CD4-positive, alpha-beta T cell treated with Interleukin-17A for 1 hour (primary cell): ENCODE data around the gene GJB6.

Experiments used
- DNase-seq: peaks from one replicate; pipeline ENCODE4 v3.0.0-alpha.2; 2020

The GJB6 gene

DNA sequence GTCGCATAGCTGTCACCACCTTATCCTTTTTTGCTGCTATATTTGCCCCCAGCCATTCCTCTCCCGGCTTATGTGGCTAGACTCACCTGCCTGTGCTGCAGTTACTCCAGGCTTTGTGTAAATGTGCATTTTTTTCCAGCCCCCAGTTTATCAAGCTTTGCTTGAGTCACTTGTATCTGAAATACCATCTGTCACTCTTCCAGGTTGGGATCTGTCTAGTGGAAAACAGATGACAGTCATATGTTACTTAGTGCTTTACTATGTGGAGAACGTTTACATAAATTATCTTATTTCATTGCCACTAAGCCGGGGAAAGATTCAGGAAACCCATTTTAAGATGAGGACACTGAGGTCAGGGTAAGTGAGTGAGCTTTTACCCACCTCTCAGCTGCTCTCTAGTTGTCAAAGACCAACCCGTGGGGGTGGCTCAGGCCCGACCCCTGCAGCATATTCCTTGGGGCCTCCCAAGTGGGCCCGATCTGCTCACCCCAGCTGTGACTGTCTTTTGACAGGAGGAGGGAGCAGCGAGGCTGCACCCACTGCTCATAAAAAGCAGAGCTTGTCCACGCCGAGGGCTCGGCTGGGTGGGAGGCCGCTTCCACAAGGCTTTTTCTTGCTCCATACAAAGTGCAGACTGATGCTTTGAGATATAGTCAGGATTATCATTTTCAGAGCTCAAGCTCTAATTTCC lies 46.6 kb downstream of the GJB6 start:
- DNase-seq, result no peak

DNA sequence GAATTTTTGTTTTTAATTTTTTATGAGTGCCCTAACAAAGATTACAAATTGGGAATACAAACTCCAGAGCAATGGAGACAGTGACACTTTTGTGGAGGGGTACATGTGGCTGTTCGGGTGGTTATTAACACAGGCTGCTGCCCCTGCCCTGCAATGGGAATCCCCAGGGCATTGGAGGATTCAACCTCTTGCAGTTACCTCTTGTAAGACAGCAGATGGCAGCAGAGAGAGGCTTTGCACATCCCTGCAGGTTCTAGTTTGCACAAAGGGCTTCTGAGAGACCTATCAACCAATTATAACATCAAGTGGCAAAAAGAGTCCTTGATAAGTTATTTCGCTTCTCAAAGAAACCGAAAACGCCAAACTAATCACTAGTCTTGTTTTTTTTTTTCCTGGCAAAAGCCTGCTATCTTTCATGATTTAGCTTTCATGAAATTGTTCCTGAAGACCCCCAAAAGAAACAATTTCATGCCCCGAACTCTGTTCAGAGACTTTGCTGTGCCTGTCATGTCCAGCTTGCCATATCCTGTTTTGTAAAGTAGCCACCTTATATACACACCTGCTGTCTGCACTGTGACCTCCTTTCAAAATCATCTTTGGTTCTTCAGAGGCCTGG lies 49.8 kb downstream of the GJB6 start:
- DNase-seq, result peak; percentile 78

GRCh38 chr13:20181188-20181587 lies 50.9 kb downstream of the GJB6 start:
- no peak for DNase-seq

- DNase-seq, result no peak
These were observed 54.0 kb downstream of the GJB6 start for GRCh38 chr13:20178156-20178555.

GRCh38 chr13:20177049-20177831 lies 54.9 kb downstream of the GJB6 start:
- no peak for DNase-seq

DNA sequence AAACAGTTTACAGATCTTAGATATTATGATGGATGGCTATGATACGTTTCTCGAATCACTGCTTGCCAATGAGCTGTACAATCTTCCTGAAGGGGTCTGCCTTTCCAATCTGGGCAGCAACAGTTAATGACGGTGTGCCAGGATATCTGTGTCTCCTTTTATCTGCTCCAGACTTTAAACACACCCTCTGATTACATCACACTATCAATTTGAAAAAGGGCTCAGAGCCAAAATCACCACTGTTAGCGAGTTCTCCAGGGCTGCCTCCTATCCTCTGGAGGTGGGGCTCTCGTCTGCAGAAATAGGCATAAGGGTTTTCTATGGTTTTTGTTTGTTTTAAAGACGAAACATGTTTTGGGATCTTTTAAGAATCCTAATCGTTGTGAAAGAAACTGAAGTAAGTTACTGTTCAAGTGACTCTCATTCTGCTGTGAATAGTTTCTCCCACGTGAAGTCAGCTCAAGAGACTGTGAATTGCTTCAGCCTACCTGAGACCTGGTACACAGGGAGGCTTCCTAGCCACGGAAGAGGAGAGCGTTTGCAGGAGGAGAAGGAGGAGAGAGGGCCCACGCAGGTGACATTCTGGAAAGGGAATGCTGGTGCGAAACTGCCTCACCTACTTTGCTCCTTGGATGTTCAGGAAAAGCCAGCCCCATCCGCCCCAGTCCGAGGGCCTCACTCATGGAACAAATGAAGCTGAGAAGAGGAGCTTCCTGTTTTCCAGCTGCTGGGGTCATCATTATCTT lies 56.0 kb downstream of the GJB6 start:
- no peak for DNase-seq

DNA sequence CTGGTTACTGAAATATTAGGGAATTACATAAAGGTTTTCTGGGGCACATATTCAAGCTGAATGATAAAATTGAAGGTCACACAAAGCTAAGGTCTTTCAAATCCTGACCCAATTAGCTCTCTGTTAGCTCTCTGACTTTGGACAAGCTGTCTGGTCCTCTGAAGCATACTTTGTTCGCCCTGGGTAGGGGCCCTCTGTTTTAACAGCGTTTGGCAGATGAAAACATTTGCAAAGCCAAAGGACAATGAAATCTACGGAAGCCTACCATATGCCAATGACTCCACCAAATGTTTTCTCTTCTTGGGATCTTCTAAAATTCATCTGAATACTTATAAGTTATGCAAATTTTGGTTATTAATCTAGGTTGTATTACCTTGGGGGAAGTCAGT lies 56.7 kb downstream of the GJB6 start:
- DNase-seq, result no peak

DNA sequence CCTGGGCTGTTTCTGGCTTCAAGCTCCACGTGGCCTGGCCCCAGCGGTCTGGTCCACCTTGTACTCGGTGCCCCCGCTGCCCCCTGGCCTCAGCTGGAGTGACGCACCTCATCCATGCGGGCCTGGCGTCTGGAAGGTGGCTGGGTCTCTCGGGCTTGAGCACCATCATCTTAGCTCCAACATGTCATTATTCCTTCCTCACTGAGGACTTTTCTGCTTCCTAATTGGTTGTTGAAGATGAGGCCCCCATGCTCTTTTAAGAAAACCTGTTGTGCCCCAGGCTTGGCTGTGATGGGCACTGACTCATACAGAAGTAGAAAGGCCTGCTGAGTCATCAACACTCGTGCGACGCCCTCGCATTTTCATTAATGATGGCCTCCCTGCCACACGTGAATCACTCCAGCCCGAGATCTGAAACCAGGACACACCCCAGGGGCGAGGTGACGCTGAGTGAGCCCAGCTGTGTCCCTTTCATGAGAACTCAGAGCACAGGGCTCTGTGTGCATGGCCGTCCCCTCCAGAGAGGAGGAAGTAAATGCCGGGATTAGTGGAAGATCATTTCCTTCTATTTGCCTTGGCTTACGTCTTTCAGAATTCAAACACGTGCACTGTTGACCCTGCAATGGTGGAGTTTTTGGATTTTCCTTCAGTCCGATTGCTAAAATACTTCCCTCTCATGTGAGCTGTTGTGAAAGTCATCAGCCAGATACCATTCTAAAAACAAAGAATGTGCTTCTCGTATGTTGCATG lies 57.3 kb downstream of the GJB6 start:
- peak; percentile 35 for DNase-seq

DNA sequence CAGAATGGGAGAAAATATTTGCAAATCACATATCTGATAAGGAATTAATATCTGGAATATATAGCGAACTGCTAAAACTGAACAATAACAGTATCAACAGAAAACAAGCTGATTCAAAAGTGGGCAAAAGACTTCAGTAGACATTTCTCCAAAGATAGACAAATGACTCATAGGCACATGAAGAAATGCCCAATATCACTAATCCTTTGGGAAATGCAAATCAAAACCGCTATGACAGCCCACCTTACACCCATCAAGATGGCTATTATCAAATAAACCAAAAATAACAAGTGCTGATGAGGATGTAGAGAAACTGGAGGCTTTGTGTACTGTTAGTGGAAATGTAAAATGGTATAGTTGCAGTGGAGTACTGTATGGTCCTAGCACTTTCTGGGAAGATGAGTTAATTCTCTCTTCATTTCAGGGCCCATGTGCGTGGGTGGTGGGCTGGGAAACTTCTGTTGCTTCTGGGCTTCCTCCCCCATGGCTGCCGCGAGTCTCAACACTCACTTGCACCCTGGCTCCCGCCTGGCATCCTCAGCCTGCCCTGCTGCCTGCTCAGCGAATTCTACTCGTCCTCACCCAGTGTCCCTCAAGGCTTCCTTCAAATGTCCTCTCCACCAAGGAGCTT lies 58.9 kb downstream of the GJB6 start:
- no peak for DNase-seq
